Activated T-cell treated with anti-CD3 and anti-CD28 coated beads for 48 hours (primary cell): ENCODE data around the gene TP73.

Experiments
- DNase-seq: peaks from one replicate; pipeline ENCODE4 v3.0.0-alpha.2; 2020; ENCODE audit warnings: low read depth

Gene TP73

GRCh38 chr1:3653286-3653618 lies 936 bp downstream of the TP73 start:
- DNase-seq, result no peak

DNA sequence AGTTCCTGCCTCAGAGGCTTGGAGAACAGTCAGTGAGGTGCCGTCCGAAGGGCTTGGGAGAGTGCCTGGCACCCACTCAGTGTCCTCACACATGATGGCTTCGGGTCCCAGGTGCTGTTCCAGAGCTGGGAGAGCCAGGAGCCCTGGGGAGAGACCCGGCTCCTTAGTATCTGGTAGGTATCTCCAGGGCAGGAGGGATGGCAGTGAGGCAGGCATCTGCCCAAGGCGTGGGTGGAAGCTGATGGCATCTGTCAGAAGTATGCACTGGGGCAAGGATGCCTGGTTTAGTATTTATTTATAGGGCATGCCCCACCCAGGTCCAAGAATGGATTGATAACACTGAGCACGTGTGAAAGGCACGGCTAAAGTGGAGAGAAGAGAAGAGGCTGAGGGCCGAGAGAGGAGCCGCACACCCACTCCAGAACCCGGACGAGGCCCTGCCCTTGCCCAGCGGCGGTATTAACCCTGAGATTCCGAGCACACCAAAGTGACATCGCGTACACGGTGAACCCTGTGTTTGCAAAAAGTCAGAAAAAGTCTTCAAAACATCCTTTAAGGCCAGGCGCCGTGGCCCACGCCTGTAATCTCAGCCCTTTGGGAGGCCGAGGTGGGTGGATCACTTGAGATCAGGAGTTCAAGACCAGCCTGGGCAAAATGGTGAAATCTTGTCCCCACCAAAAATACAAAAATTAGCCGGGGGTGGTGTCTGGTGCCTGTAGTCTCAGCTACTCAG lies 2.4 kb downstream of the TP73 start:
- no peak for DNase-seq

DNA sequence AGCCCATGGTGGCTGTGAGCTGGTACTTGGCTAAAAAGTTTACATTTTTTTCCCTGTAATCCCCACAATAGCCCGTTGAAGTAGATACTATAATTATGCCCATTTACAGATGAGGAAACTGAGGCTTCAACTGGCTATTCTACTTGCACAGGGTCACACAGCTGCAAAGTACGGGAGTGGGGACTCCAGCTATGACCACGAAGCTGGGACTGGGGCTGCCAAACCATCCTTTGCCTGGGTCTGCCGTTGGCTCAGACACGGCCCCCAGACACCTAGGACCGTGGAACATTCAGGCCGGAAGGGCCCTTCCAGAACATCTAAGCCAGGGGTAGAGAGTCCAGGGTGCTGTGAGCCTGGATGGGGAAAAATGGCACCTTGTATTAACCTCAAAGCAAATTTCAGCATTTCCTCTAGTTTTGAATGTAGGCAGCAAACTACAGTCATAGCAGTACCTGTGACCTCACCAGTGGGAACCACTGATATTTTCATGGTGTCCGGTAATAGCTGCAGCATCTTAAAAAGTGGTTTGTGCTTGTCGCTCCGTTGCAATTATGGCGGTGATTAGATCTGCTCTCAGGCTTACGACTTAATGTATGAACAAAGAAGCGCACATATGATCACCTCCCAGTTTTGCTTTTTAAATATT lies 4.3 kb downstream of the TP73 start:
- no peak for DNase-seq

DNA sequence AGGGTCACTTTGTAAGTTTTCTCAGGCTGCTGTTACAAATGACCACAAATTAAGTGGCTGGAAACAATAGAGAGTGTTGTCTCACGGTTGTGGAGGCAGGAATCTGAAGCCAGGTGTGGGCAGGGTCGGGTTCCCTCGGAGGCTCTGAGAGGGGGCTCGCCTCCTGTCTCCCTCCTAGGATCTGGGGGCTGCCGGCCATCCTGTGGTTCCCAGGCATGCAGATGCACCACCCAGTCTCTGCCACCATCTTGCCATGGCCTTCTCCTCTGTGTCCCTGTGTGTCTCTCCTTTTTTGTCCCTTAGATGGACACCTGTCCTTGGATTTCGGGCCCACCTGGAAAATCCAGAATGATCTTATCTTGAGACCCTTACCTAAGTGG lies 4.8 kb downstream of the TP73 start:
- no peak for DNase-seq

- DNase-seq, result no peak
These were observed 5.4 kb downstream of the TP73 start for GRCh38 chr1:3657578-3658230.

GRCh38 chr1:3658231-3658615 lies 5.9 kb downstream of the TP73 start:
- no peak for DNase-seq

- no peak for DNase-seq
These were observed 6.8 kb downstream of the TP73 start for GRCh38 chr1:3659093-3659492.

DNA sequence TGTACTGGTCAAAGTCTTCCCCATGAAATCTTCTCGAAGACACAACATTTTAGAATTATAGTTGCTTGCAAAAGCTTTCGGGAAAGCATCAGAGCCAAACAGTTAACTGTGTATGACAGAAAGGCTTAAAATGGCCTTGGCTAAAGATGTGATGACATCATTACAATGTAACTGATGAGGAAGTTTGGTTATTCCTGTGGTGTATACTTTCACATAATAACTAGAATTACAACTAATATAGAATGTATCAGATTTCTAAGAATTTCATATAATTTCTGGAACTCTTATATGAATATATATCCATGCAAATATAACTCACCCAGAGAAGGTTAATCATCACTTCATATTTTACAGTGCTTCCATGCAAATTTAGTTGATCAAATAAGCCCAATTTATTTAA lies 8.4 kb downstream of the TP73 start:
- DNase-seq, result no peak

DNA sequence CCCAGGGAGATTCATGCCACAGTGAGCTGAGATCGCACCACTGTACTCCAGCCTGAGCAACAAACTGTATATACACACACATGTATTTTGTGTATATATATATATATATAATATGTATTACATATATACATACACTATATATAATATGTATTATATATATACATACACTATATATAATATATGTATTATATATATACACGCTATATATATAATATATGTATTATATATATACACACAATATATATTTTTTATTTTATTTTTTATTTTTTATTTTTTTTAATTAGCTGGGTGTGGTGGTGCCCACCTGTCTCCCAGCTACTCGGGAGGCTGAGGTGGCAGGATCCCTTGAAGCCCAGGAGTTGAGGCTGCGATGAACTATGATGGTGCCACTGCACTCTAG lies 9.3 kb downstream of the TP73 start:
- DNase-seq, result no peak

- DNase-seq, result no peak
These were observed 9.9 kb downstream of the TP73 start for GRCh38 chr1:3662080-3662671.

DNA sequence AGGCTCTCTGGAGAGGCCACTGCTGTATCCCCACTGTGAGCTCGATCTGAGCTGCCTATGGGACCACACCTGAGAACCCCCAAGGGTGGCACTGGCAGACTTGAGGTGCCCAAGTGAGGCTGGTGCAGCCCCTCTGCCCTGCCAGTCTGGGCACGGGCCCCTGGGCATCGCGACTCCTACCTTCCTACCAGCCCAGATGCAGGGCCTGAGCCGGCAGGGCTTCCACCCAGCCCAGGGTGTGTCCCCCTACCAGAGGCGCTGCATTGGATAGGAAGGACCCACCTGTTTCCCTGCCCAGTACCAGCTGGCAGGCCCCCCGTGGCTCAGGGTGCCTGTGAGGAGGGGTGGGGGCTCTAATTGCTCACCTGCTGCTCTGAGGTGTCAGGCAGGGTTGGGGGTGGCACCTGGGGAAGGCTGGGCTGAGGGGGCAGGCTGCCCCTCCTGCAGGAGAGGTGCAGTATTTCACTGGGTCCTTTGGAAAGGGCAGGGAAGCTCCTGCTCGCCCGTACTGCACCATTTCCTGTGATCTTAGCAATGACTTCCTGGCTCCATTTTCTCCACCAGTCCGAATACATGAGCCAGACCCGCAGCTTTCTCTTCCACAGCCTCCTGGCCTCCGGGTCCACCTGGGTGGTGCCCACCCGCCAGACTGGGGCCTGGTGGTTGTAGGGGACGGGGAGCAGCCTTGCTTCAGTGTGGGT lies 11.8 kb downstream of the TP73 start:
- DNase-seq, result no peak

GRCh38 chr1:3664700-3665375 lies 12.5 kb downstream of the TP73 start:
- no peak for DNase-seq

DNA sequence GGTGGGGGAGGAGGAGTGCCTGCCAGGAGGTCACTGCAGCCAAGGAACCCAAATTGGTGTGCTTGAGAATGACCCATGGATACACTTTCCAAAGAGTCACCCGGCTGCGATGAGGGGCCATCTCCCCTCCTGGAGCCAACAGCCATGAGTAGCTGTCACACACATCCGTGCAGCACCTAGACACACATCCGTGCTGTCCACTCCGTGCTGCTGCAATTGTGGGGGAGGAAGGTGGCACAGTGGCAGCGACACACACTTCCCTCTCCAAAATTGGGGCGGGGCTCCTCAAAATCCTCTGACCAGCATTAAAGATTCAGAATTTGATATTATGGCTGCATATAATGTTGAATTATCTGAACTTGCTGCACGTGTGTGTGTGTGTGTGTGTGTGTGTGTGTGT lies 15.8 kb downstream of the TP73 start:
- no peak for DNase-seq

DNA sequence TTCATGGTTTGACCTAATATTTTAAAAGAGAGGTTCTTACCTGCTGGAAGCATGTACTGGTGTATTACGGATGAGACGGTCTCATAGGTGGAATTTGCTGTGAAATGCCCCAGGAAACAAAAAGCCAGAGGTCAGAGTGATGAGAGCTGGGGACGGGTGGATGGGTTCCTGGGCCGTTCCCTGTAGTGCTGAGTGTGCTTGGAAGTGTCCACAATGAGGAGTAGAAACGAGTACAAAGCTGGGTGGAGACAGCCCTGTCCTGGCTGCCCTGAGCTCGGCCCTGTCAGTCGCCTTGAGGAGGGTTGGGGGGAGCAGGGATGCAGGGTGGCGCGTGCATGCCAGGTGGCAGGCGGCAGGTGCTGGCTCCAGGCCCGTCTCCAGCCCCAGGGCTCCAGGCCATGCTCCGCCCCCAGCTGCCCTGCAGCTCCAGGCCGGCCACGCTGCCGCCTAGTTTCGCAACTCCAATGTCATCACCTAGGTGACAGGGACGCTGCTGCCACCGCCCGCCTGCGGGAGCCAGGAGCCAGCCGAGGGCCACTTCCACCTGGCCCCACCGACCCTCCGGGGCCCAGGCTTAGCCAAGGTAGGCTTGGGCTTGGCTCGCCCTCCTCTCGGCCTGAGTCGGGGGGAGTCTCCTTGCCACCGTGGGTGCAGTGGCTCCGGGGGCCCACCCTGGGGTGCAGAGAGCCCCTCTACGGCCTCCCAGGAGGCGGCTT lies 16.4 kb downstream of the TP73 start:
- no peak for DNase-seq

DNA sequence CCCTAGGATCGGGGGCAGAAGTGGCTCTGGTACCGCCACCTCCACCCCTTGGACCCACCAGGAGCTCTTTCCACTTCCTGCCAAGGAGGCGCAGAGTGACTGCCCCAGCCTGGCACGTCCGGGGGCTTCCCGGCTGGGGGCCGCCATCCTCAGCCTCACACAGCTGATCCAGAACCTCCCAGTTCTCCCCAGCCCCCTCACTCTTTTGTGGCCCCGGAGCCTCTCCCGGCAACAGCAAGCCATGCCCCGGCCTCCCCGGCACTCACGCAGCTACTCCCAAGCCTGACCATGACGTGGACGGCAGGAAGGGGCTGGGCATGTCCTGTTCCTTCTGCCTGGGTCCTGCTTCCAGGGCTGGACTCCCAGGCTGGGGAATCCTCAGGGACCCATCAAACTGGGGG lies 17.1 kb downstream of the TP73 start:
- DNase-seq, result no peak

DNA sequence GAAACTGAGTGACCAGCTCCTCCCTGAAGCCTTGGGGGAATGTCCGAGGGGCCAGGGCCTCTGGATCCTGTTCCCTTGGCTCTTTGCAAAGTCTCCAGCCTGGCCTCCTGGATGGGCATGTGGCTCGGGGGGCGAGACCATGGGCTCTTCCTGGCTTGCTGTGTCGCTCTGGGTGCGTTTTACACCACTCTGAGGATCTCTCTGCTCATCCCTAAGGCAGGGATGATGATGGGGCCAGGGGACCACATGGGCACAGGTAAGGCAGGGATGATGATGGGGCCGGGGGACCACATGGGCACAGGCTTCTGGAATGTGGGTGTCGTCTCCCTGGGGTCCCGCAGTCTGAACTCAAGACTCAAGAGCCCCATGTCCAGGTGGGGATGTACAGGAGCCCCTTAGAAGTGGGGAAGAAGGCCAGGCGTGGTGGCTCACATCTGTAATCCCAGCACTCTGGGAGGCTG lies 17.7 kb downstream of the TP73 start:
- no peak for DNase-seq

GRCh38 chr1:3670823-3671265 lies 18.5 kb downstream of the TP73 start:
- DNase-seq, result no peak

DNA sequence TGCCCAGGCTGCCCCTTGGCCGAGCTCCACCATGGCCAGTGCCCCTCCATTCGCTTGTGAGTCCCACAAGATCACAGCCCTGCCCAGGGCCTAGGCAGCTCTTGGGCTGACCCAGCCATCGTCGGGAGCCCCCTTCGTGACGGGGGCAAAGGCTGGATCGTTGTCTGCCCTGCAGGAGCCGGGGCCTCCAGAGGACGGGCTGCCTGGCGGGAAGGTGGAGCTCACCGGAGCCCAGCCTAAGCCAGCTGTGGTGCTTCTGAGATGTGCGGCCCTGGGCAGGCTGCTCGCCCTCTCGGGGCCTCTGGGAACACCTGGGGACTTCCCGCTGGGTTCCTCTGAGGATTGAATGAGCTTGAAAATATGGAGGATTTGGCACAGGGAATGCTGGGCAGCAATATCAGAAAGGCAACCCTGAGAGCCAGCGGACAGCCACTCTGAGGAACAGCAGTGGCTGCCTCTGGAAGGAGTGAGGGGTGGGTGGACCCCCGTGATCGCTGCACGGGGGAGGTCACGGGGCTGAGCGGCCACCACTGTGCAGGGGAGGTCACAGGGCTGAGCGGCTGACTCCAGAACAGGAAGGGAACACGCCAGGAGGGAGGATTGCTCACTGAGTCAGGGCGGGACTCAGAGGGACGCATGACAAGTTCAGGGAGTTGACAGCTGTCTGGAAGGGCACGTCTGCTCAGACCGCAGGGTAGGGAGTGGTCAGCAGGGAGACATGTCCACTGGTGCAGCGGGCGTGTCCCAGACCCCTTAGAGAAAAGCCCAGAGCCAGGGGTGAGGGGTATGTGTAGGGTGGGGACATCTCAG lies 19.3 kb downstream of the TP73 start:
- DNase-seq, result no peak

DNA sequence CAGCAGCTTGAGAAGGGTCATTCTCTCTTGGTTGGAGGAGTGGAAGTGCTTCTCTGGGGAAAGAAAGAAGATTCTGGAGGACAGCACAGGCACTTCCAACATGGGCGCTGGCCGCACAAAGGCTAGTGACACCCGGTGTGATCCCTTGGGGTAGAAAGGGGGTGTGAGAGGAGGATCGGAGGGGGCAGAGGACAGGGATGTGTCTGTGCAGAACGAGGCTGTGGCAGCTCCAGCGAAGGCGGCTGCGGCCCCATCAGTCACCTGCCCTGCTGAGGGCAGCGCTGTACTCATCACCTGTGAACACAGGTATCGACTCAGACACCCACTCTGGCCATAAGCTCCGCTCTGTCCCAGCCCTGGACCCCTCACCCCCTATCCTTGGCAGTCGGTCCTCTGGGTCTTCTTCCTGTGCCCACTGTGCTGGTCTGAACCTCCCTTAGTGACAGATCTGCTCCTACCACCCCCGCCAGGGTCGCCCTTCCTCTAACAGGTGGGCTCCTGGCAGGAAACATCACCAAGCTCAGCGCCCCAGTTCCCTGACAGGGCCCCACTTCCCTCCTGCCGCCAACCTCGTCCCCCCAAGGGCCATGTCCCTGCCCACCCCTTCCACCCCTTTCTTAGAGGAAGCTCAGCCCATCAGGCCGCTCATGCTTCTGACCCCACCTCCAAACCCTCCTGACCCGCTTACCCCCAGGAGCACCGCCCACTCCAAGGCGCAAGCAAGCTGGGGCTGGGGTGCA lies 20.1 kb downstream of the TP73 start:
- no peak for DNase-seq

DNA sequence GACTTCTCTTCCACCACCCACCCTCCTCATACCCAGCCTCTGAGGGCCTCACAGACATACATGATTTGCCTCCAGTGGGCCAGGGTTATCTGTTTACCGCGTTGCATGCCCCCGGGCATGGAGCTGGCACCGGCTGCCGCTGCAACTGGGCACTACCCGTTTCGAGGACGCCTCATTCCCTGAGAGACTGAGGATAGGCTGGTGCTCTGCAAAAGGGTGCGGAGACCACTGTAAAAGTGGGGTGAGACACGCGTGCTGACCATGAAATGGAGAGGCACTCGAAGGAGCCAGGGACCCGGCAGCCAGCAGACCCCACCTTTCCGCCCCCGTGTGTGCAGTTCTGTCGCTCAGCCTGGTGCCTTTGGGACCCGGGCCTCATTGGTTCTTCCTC lies 20.6 kb downstream of the TP73 start:
- DNase-seq, result no peak
